Cortex of kidney (tissue), 1 donor: ENCODE data around the gene CD209.
"Not testable (repeated sequence)": the region's sequence is repeated elsewhere in the genome, so short reads cannot be mapped to it uniquely, and the experiment has no call there.

ENCODE experiments used
- DNase-seq: peaks from one replicate; lab custom pipeline; 2025; lab: John Stamatoyannopoulos, UW

CD209 gene

GRCh38 chr19:7769171-7769570 lies 21.8 kb upstream of the CD209 start:
- no peak for DNase-seq

DNA sequence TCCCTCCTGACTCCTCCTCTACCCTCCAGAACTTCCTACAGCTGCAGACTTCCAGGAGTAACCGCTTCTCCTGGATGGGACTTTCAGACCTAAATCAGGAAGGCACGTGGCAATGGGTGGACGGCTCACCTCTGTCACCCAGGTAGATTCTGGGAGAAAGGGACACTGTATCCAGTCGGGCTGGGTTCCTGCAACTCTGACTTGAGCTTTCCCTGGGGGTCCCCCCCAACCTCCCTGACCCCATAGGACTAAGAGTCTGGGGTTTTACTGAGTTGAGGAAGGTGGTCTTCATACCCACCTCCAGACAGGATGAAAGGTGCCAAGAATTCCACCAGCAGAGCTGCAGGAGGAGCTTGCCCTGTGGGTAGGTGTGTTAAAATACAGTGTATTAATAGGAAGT lies 20.2 kb upstream of the CD209 start:
- no peak for DNase-seq

- no peak for DNase-seq
Measured at GRCh38 chr19:7766535-7766934, 19.2 kb upstream of the CD209 start.

- DNase-seq = not testable (repeated sequence)
Measured at GRCh38 chr19:7765043-7765442, 17.7 kb upstream of the CD209 start.

GRCh38 chr19:7764157-7764556 lies 16.8 kb upstream of the CD209 start:
- DNase-seq = not testable (repeated sequence)

DNA sequence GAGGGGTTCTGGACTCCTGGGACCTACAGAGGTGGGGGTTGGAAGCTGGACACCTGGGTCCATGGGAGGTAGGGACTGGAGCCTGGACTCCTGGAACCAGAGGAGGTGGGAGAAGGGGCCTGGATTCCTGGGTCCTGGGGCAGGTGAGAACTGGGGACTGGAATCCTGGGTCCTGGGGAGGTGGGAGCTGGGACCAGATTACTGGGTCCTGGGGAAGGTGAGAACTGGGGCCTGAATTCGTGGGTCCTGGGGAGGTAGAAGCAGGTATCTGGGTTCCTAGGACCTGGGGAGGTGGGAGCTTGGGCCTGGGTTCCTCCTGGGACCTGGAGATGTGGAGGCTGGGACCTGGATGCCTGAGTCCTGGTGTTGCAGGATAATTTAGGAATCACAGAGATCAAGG lies 16.4 kb upstream of the CD209 start:
- no peak for DNase-seq

DNA sequence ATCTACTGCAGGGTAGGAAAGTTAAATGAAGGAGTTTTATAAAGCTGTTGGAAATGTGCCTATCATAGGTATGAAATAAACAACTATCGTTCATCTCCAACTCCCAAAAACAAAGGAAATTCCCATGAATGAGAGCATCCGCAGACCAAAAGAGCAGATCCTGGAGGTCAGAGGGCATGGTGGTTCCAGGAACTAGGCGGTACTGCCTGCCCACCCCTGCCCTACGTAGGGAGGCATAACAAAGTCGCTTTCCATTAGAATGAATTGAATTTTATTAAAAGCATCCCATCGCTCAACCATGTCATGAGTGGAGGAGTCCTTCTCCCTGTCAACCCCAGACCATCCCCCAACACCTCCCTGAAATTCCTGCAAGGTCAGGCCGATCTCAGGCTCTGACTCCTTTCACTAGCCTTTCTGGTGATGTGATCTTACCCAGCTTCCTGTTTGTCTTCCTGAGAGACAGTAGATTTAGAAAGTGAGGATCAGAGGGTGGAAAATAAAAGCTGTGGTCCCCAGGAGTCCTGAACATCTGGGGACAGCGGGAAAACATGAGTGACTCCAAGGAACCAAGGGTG lies 15.5 kb upstream of the CD209 start, which contains the start of gene CLEC4M:
TSS of gene CLEC4M (plus strand) at position 525 of the 575 bp plus-strand sequence. CDS start at position 549, 24 bp downstream.
- no peak for DNase-seq

DNA sequence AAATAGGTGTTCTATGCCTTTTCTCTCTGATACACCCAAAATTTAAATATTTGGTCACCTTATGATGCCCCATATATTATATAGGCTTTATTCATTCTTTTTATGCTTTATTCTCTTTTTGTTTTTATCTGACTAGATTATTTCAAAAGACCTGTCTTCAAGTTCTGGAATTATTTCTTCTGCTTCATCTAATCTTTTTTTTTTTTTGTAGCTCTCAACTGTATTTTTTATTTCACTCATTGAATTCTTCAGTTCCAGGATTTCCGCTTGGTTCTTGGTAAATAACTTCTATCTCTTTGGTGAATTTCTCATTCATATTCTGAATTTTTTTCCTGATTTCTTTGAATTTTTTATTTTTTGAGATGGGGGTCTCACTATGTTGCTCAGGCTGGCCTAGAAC lies 11.8 kb upstream of the CD209 start:
- no peak for DNase-seq

DNA sequence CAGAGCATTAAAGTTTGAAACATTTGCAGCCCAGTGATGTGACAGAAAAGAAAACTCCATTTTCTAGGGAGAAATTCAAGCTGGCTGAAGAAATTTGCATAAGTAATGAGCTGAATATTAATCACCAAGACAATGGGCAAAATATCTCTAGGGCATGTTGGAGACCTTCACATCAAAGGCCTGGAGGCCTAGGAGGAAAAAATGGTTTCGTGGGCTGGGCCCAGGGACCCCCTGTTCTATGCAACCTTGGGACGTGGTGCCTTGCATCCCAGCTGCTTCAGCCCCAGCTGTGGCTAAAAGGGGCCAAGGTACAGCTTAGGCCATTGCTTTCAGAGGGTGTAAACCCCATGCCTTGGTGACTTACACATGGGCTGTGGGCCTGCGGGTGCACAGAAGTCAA lies 10.0 kb upstream of the CD209 start:
- no peak for DNase-seq

- DNase-seq = no peak
Measured at GRCh38 chr19:7756258-7756657, 8.9 kb upstream of the CD209 start.

DNA sequence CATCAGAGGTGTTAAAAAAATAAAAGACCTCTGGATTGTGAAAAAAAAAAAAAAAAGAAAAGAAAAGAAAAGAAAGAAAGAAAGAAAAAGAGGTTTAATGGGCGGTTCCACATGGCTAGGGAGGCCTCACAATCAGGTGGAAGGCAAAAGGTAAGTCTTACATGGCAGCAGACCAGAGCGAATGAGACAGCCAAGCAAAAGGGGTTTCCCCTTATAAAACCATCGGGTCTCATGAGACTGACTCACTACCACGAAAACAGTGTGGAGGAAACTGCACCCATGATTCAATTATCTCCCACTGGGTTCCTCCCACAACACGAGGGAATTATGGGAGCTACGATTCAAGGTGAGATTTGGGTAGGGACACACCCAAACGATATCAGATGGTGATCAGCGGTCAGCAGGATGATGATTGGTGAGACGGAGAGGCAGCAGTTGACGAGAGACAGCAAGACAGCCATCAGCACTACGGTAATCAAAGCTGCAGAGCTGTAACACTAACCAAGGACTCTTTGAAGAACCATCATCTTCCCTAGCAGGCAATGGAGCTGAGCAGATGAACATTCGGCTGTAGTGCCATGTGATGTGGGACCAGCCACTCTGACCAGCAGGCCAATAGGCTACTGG lies 3.9 kb upstream of the CD209 start:
- DNase-seq = no peak

DNA sequence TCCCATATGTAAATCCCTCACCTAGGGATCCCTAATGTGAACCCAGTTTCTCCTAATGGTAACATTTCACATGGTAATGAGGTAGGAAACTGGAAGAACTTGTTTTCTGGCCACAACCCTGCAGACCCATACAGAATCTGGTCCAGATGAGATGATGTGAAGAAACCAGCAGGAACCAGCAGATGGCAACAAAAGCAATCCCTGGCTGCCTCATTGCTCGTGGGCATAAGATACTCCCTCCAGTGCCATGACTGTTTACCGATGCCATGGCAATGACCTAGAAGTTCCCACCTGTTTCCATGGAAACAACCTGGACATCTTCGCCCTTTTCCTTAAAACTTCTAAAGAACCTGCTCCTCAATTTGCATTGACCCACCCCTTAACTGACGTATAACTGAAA lies 1.4 kb upstream of the CD209 start:
- no peak for DNase-seq

DNA sequence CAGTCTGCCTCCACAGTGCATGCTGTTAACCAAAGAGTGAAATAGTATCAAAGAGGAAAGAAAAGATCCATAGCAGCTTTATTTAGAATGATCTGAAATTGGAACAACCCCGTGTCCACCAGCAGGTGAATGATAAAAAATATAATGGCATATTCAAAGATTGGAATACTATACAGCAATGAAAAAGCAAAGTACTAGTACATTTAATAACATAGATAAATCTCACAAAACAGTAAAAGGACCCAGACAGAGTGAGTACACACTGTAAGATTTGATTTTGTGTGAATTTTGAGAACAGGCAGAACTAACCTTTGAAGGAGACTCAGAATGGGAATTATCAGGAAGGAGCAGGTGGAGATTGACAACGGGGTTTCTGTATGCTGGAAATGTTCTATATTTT lies 837 bp upstream of the CD209 start:
- DNase-seq = no peak

DNA sequence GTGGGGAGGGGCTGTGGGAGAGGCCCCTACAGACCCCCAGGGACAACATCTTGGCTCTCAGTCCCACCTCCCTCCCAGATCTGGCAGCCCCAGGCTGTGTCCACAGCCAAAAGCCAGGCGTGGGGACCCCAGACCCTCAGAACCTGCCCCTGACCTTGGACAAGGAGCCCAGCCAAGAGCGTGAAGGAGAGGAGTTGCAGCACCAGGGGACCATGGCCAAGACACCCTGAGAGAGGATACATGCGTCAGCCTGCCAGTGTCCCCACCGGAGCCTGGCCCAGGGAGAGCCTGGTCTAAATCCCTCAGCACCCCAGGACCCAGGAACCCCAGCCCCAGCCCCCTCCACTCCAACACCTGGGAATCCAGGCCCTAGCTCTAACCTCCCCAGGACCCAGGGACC lies 1.0 kb downstream of the CD209 start:
- not testable (repeated sequence) for DNase-seq

DNA sequence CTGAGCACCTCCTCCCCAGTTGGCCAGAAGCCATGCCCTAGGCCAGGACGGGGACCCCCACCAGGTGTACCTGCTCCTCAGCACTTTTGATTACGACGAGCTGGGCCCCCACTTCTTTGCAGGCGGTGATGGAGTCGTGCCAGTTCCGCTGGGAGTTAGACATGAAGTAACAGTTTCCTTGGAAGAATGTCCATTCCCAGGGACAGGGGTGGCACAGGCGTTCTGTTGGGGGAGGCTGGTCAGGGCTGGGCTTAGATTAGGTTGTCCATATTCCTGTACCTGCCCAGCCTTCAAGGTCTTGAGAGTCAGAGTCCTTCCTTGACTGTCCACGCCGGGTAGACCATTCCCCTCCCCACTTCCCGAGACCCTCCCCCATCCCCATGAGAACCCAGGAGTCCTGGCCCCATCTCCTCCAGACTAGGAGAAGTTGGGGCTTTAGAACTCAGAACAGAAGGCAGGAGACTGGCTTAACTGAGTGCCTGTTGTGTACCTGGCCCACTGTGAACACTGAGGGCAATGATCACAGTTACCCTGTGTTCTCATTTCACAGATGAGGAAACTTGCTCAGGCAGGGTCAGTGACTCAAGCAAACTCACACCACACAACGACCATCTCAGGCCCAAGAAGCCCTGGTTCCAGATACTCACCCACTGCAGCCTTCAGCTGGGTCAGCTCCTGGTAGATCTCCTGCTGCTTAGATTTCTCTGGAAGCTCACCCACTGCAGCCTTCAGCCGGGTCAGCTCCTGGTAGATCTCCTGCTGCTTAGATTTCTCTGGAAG lies 2.3 kb downstream of the CD209 start:
- DNase-seq = no peak

DNA sequence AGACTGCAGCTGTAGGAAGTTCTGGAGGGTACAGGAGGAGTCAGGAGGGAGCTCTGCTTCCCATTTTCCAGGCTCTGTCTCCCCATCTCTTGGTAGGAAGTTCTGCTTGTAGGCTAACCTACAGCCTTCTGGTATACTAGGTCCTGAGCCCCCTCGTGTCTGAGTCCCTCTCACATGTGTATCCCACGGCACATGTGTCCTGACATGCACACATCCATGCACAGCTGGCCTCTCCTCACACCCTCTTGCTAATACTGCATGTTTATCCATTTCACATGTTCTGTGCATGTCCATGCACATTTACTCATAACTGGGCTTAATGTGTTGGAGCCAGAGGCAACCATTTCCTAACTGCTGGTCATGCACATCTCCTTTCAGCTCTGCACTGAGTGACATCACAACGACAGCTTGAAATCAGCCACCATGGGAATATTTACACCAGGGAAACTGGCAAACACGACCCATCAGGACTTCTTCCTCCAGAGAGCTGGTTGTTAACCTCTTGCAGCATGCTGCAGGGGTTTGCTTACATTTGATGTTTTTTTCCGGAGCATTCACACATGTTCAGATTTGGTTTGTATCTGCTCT lies 3.0 kb downstream of the CD209 start:
- DNase-seq = no peak

DNA sequence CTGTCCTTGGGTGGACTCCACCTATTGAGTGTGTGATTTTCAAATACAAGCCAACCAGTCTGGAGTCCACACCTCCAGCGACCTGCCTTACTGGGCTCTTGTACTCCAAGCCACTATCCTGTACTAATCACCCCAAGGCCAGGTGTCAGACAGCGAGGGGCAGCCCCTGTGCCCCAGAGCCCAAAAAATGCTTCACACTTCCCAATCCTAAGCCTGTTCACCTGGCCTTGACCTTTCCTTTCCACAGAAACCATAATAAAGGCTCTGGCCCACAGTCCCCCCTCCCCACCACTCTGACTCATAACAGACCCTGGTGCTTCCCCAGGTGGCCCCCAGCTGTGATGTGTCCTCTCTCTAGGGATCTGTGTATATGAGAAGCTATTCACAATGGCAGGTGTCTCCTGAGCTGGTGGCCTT lies 3.9 kb downstream of the CD209 start:
- DNase-seq = no peak

GRCh38 chr19:7742991-7743390 lies 4.3 kb downstream of the CD209 start:
- no peak for DNase-seq

GRCh38 chr19:7742575-7742974 lies 4.8 kb downstream of the CD209 start:
- DNase-seq = no peak

GRCh38 chr19:7740682-7741054 lies 6.7 kb downstream of the CD209 start:
- no peak for DNase-seq

DNA sequence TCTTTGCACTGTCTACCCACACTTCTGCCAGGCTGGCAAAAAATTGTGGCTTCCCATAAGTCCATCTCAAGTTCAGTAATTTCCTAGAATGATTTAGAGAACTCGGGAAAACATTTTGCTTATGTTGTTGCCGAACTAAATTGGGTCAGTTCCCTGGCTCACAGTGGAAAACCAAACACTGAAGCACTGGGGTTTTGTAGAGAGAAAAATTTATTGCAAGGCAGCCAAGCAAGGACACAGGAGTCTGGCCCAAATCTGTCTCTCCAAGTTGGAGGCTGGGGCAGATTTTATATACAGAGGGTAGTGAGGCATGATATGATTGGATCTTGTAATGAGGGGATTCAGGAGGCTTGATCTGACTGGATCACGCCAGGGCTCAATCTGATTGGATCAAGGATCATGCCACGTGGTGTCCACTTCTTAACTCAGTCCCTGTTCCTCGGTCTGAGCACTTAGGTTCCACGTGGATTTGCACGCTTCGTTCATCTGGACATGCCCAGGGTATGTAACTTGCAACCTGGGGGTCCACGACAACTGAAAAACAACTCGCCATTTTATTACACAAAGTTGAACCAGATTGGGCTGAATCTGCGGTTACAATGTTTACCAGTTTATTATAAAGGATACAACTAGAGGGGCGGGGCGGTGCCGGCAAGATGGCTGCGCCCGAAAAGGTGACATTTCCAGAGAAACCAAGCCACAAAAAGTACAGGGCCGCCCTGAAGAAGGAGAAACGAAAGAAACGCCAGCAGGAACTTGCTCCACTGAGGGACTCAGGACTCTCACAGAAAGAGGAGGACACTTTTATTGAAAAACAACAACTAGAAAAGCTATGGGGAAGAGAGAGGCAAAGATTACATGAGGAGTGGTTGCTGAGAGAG lies 7.3 kb downstream of the CD209 start:
- DNase-seq = no peak

- DNase-seq = no peak
Measured at GRCh38 chr19:7739211-7739755, 8.1 kb downstream of the CD209 start.
